GM18520 (cell line): ENCODE measurements around the gene NAT8L.

ENCODE experiments used
- ATAC-seq: cut with Tn5 transposase; IDR thresholded peaks from one replicate; pipeline ENCODE4 v1.9.1; 2021; ENCODE audit not compliant: unreplicated experiment

NAT8L gene

DNA sequence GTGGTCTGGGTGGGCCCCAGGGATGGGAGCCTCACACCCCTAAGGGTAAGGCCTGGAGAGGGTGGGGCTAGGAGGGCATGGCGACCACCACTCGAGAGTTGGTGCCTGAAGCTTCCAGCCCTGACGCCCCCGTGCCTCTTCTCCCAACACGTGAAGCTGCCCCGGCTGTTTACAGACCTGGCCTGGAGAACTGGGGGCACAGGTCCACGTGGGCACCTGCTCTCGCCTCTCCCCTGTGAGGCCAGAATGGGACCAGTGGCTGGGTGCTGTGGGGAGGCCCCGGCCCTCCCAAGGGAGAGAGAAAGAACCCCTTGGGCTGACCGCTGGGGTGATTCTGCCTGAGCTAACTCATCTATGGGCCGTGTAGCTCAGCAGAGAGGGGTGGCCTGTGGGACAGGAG is 15.5 kb downstream of the NAT8L start:
- ATAC-seq: no peak

DNA sequence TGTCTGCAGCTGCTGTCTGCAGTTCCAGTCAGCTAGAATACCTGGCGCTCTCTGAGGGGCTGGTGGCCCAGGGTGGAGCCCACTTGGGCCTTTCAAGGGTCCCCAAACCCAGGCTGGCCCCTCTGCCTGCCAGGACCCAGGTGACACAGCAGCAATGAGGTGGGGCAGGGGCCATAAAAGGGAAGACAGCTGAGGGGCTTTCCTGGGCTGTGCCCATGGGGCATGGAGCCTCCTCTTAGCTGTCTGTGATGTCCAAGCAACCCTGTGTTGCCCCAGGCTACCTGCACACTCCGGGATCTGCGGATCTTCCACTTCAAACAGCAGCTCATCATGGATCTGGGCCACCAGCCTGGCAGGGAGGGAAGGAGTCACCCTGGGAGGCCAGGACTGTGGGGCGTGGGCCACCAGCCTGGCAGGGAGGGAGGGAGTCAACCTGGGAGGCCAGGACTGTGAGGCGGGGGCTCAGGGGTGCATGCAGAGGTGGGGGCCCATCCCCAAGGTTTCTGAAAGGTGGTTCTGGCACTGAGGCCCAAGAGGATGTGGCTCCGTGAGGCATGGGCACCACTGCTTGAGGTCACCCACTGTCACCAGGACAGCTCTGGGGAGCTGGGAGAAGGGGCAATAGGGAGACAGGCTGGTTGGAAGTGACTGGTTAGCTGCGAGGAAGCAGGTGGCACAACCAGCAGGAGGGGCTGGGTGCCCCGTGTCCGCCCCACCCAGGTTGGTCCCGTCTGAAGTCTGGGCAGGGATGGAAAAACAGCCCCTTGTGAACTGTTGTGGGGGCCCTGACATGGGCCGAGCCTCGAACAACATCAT is 16.3 kb downstream of the NAT8L start:
- no peak for ATAC-seq

DNA sequence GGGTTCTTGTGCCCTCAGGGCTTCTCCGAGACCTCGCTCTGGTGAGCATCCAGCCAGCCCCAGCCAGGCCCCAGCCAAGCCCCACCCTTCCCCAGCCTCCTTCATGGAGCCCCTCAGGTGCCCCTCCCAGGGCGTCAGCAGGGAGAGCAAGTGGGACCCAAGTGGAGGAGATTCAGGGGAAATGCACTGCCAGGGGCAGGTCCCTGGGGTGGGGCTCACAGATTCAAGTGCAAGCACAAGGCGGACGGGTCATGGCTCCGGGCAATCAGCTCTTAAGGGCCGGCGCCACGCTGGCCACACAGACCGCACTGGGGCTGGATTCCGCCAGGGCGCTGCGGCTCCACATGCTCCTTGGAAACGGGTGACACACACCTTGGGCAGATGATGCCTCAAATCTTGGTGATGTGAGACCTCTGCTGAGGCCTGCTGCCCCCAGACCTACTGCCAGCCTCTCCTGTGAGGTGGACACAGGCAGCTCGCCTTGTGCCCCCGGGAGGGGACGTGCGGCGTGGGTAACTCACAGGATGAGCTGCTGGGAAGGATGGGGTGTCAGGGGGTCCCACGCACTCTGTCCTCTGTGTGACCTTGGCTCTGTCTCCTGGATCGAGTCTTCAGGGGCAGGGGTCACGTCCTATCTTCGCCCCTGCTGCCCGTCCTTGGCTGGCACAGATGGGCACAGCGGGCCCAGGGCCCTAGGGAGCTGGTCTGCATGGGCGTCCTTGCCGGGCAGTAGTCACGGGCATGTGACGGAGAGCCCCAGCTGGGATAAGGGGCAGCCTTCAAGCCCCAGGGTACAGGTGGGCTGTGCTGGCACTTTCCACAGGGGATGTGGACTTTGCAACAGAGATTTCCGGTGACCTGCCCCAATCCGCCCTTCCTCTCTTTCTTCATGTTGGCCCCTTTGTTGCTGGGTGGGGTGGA is 17.1 kb downstream of the NAT8L start:
- ATAC-seq: no peak

DNA sequence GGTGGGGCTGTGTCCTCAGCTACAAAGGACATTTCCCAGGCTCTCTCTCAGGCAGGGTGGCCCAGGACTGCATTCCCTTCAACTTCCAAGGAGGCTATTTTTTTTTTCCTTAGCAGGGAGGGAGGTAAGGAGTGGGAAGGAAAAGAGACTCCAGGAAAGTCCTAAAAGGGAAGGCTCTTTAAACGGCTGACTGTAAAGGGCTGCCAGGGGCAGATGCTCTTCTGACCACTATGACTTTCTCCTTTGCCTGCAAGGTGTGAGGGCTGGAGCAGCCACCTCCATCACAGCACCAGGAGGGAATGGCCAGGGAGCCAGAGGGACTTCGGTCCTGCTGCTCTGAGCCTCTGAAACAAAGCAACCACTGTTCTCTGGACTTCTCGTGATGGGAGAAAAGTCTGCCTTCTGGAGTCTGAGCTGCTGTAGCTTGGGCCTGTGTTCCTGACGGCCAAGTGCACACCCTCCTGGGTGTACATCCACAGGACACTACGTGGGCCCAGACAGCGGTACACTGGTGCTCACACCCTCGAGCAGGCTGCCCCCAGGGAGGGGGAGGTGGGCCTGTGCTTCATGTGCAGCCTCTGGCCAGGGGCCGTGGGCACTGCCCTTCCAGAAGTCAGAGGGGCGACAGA is 17.9 kb downstream of the NAT8L start:
- no peak for ATAC-seq

- ATAC-seq: no peak
Measured at GRCh38 chr4:2077537-2078460, 18.7 kb downstream of the NAT8L start.

- ATAC-seq: no peak
Measured at GRCh38 chr4:2078584-2078983, 19.5 kb downstream of the NAT8L start.

GRCh38 chr4:2079006-2079405 is 19.9 kb downstream of the NAT8L start:
- no peak for ATAC-seq

GRCh38 chr4:2079926-2080325 is 20.8 kb downstream of the NAT8L start:
- ATAC-seq: no peak

GRCh38 chr4:2080429-2081300 is 21.5 kb downstream of the NAT8L start:
- ATAC-seq: no peak

GRCh38 chr4:2081540-2081939 is 22.4 kb downstream of the NAT8L start:
- ATAC-seq: no peak

DNA sequence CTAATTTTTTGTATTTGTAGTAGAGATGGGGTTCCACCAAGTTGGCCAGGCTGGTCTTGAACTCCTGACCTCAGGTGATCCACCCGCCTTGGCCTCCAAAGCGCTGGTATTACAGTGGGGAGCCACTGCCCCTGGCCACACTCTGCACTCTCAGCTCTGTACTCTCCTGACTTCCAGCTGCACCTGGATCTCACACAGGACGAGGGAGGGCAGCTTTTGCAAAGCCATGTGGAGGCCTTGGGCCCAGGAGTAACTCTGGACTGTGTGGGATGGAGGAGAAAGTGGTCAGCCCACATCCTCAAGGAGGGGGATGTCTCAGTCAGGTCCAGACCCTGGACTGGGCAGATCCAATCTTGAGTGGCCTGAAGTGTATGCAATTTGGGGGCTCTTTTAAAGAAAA is 23.0 kb downstream of the NAT8L start:
- no peak for ATAC-seq

GRCh38 chr4:2082627-2083026 is 23.5 kb downstream of the NAT8L start:
- ATAC-seq: no peak

- ATAC-seq: no peak
Measured at GRCh38 chr4:2083116-2083825, 24.1 kb downstream of the NAT8L start.

DNA sequence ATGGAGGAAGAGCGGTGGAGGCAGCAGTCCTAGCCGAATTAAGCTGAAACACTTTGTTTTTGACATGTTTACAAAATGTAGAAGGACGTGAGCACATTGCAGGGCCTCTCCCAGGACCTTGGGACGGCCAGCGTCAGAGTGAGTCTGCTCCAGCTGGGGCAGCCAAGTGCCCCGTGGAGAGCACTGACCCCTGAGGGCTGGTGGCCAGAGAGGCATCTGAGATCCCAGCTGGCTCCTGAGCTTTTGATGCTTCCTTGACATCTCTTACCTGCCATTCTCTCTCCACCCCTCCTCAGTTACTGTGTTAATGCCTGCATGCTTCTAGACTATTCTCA is 24.7 kb downstream of the NAT8L start:
- no peak for ATAC-seq

- ATAC-seq: no peak
Measured at GRCh38 chr4:2084316-2084715, 25.2 kb downstream of the NAT8L start.

DNA sequence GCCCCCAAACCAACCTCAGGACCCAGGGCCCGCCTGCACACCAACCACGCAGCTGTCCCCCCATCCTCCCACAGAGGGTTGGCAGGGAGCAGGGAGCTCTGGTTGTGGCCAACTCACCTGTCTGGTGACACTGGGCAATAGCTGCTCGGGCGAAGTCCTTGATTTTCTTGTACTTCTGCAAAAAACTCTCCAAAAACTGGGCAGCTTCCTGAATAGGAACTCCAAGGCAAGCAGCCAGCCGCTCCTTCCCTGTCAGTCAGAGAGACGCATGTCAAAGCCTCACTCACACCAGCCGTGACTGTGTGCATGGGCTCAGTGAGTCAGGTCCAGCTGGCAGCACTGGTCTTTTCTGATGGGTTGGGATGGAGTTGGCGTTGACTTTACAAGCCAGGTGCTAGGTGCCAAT is 26.4 kb downstream of the NAT8L start:
- no peak for ATAC-seq

- no peak for ATAC-seq
Measured at GRCh38 chr4:2087170-2087569, 28.0 kb downstream of the NAT8L start.

- no peak for ATAC-seq
Measured at GRCh38 chr4:2089222-2089621, 30.1 kb downstream of the NAT8L start.

GRCh38 chr4:2090642-2091041 is 31.5 kb downstream of the NAT8L start:
- no peak for ATAC-seq
